Cardiac muscle cell (in vitro differentiated cells and primary cell): ENCODE data around the gene ACSBG1. TPM values are rescaled to one million over a fixed set of nuclear protein-coding genes. Genes with fewer than 3 reads are reported as not detected.

ENCODE experiments used
- DNase-seq, 2 donors: peaks; one replicate each; pipeline versions ENCODE4 v3.0.0 to v3.0.0-alpha.2; 2010 to 2017; ENCODE audit warnings: low read depth in 1 of 2, low spot score in 1 of 2
- H3K27ac ChIP-seq: fragments of 200-600 bp; sonication (generic); 2 replicates; pipeline ENCODE4 v1.5.1; 2016
- H3K27me3 ChIP-seq: fragments of 200-600 bp; sonication (generic); 2 replicates; pipeline ENCODE4 v1.6.0; 2016; ENCODE audit warnings: control low read depth
- H3K36me3 ChIP-seq: fragments of 200-600 bp; sonication (generic); 2 replicates; pipeline ENCODE4 v1.5.1; 2016; ENCODE audit warnings: control low read depth
- H3K4me1 ChIP-seq: fragments of 200-600 bp; sonication (generic); 2 replicates; pipeline ENCODE4 v1.8.1; 2017; ENCODE audit warnings: low read depth, mild to moderate bottlenecking, mixed run types
- H3K4me3 ChIP-seq: fragments of 200-600 bp; sonication (generic); 2 replicates; pipeline ENCODE4 v1.5.1; 2016; ENCODE audit warnings: mild to moderate bottlenecking
- H3K9me3 ChIP-seq: fragments of 200-600 bp; sonication (generic); 2 replicates; pipeline ENCODE4 v1.5.1; 2017; ENCODE audit warnings: low read depth, mild to moderate bottlenecking, control low read depth
- polyA plus RNA-seq: library from polyadenylated mRNA; unstranded; fragments of >200 nt; fragmentation: Nextera tagmentation; extraction: Ambion mirVana; gene quantifications from 2 replicates; pipeline ENCODE4 v1.2.1, GENCODE V29; 2016
- total RNA-seq: library from RNA; depleted of rRNA; stranded (reverse); fragments of >200 nt; gene quantifications from 2 replicates; pipeline ENCODE4 v1.2.3, GENCODE V29; 2016
- TF ChIP-seq, protein P1 (sequence below): IDR thresholded peaks from 2 replicates; pipeline ENCODE4 v1.5.1; 2012; ENCODE audit warnings: low read depth, mild to moderate bottlenecking, low read length

The ACSBG1 gene
- total and polyA plus RNA-seq, 2 experiments from 2014 or later, result 0.13 to 0.24 TPM

DNA sequence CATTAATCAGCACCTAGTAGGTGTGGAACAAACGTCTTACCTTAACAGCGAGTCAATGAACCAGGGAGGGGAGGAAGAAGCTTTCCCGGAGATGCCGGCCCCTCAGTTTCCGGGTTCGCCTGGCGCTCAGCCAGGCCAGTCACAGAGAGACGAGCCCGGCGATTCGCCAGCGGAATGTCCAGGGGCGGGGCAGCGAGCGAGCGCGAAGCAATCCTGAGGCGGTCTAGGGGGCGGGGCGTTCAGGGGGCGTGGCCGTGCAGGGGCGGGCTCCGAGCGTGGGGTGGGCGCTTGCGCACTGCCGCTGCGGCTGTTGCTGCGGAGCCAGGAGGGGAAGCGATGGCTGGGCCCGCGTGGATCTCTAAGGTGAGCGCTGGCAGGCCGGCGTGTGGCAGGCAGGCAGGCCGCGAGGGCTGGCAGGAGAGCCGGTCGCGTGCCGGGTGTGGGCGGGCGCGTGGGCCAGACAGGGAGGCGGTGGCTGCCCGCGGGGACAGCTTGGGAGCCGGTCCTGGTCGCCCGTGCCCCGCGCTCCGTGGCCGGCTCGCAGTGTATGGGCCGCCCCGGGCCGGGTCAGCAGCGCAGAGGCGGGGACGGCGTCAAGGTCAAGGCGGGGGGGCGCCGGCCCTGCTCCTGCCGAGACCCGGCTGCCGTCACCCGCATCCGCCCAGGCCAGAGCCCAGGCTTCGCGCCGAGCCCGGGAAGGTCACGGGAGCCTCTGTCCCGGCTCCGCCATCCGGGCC is 85.1 kb downstream of the ACSBG1 start, which contains the start of gene IDH3A:
Gene IDH3A (plus strand): TSS at position 295 of the 737 bp plus-strand sequence. CDS start 42 bp downstream, at position 337.
- Histone ChIP-seq H3K9me3 (no peaks in the 10 kb centered on the region), H3K4me1 (peaks cover 8% of the 10 kb centered on the region), H3K27me3 (no peaks in the 10 kb centered on the region), H3K36me3 (no peaks in the 10 kb centered on the region), H3K27ac (peak within 1 kb of the TSS; percentile 71), H3K4me3 (peak within 1 kb of the TSS; percentile 65)
- peak; percentile 98 to 99 for DNase-seq
- TF ChIP-seq, protein P1, sequence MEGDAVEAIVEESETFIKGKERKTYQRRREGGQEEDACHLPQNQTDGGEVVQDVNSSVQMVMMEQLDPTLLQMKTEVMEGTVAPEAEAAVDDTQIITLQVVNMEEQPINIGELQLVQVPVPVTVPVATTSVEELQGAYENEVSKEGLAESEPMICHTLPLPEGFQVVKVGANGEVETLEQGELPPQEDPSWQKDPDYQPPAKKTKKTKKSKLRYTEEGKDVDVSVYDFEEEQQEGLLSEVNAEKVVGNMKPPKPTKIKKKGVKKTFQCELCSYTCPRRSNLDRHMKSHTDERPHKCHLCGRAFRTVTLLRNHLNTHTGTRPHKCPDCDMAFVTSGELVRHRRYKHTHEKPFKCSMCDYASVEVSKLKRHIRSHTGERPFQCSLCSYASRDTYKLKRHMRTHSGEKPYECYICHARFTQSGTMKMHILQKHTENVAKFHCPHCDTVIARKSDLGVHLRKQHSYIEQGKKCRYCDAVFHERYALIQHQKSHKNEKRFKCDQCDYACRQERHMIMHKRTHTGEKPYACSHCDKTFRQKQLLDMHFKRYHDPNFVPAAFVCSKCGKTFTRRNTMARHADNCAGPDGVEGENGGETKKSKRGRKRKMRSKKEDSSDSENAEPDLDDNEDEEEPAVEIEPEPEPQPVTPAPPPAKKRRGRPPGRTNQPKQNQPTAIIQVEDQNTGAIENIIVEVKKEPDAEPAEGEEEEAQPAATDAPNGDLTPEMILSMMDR, result no peak

DNA sequence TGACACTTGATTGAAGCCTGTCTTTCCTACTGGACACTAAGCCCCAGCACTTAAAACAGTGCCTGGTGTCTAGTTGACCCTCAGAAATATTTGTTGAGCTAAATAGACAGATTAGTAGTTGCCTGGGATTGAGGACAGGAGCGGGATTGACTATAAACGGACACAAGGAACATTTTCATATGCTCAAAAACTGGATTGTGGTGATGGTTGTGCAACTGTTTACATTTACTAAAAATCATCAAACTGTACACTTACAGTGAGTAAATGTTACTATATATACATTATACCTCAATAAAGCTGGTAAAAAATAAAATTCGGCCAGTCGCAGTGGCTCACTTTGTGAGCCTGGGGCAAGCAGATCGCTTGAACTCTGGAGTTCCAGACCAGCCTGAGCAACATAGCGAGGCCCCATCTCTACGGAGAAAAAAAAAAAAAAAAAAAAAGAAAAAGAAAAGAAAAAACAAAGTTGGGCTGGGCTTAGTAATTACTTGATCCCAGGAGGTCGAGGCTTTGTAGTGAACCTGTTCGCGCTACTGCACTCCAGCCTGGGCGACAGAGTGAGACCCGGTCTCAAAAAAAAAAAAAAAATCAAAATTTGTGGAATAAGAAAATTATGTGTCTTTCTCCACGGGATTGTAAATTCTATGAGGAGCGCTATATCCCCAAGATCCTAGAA is 85.8 kb downstream of the ACSBG1 start:
- Histone ChIP-seq H3K4me1 (peaks cover 8% of the 10 kb centered on the region), H3K27ac (no peak overlapping the region), H3K27me3 (no peaks in the 10 kb centered on the region), H3K36me3 (no peaks in the 10 kb centered on the region), H3K4me3 (peak overlapping the region; percentile 65), H3K9me3 (no peaks in the 10 kb centered on the region)
- peak; percentile 10 for DNase-seq
- TF ChIP-seq, protein P1, result no peak

DNA sequence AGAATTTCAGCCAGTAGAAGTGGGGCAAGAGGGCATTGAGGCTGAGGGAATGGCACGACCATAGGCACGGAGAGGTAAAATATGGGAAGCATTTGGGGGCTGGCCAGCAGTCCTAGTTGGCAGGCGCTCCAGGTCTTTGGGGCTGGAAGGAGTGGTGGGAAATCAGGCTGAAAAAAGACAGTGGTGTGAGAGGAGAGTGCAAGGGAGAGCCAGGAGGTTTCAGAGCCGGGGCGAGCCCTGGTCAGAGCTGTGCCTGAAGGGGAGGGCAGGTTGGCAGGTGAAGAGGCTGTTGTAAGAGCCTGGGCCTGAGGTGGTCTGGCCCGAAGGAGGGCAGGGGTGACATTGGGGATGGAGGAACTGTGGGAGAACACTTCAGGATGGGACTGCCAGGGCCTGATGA is 86.8 kb downstream of the ACSBG1 start:
- Histone ChIP-seq H3K4me1 (peaks cover 8% of the 10 kb centered on the region), H3K36me3 (no peaks in the 10 kb centered on the region), H3K4me3 (no peak overlapping the region), H3K9me3 (no peaks in the 10 kb centered on the region), H3K27ac (no peak overlapping the region), H3K27me3 (no peaks in the 10 kb centered on the region)
- DNase-seq, result no peak
- TF ChIP-seq, protein P1, result no peak

DNA sequence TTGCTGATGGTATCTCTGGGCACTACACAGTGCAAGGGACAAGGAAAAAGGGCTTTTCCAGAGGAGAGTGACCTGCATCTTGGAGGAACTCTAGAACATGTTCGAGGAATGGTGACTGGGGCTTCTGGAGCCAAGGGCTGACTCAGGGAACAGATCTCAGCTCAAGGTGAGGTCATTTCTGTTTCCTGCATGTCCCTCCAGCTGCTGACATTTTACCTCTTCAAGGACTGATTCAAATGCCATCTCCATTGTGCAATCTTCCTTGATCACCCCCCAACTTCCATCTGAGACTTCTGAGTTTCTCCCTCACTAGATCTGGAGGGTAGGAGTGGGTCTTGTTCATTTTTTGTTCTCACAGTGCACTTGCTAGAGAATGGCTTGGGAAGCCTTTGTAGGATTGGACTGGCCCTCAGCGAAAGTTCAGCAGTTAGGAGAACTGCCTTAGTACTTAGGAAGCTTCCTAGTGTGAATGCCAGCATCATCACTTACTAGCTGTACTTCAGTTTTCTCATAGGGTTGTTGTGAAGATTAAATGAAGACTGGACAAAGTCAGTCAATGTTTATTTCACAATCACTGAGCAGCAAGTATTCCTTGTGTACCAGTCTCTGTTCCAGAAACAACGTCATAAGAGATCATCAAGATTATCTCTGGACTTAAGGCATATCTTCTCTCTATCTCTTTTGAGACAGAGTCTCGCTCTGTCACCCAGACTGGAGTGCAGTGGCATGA is 87.8 kb downstream of the ACSBG1 start:
- no peaks in the 10 kb centered on the region for H3K9me3 ChIP-seq

DNA sequence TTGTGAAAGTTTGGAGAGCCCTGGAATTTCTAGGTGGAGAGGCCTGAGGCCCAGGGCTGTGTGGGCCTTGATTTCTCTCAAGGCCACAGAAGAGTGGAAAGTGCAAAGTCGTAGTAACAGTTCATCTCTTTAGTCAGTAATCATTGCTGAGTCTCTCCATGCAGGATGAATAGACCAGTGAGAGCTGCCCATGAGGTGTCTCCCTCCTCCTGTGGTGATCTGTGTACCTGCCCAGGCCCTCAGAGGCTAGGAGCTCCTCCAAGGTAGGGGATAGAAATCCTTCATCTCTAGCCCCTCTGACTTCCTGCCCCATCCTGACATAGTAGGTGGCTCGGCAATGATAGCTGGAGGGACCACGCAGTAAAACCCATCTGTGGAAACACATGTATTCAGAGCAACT is 92.0 kb downstream of the ACSBG1 start:
- Histone ChIP-seq H3K36me3 (no peaks in the 10 kb centered on the region), H3K9me3 (no peaks in the 10 kb centered on the region), H3K27ac (no peak overlapping the region), H3K4me1 (no peaks in the 10 kb centered on the region), H3K4me3 (no peak overlapping the region), H3K27me3 (no peaks in the 10 kb centered on the region)
- no peak for DNase-seq
- TF ChIP-seq, protein P1, result no peak

More for the DNA sequence above, 87.8 kb downstream of the ACSBG1 start:
- Histone ChIP-seq H3K4me1 (peaks cover 8% of the 10 kb centered on the region), H3K36me3 (no peaks in the 10 kb centered on the region), H3K27me3 (no peaks in the 10 kb centered on the region), H3K4me3 (no peak overlapping the region), H3K27ac (no peak overlapping the region)
- DNase-seq, result no peak
- TF ChIP-seq, protein P1, result no peak
